GM12878 (cell line): Measurements from ENCODE around the gene TFB1M. TPM values are rescaled to one million over a fixed set of nuclear protein-coding genes. Genes with fewer than 3 reads are reported as not detected.

ENCODE experiments used
- ATAC-seq: fragments of 200-7000 bp; cut with Tn5 transposase; 3 replicates; pipeline ENCODE4 v1.9.1; 2020; ENCODE audit warnings: mild to moderate bottlenecking, moderate library complexity
- BruUV-seq: library from RNA; stranded (reverse); fragments of 400-500 nt; replicated peaks from 2 replicates; lab custom pipeline; 2021; lab: Mats Ljungman, UMichigan
- CTCF ChIA-PET: fragments of 300-600 bp; sonication (Branson Sonifier 250); formaldehyde crosslinking; extraction: SDS; loops from one replicate; lab custom pipeline; 2021; ENCODE audit warnings: inconsistent platforms; lab: Yijun Ruan, JAX
- POLR2A ChIA-PET: fragments of 350-600 bp; formaldehyde crosslinking; extraction: SDS; loops from one replicate; lab custom pipeline; 2021; ENCODE audit warnings: inconsistent platforms; lab: Charles Lee
- RAD21 ChIA-PET: fragments of 300-600 bp; sonication (Branson Sonifier 250); formaldehyde crosslinking; loops from one replicate; lab custom pipeline; 2023; ENCODE audit warnings: antibody characterized with exemption; ENCODE audit not compliant: unreplicated experiment; lab: Charles Lee
- SMC1A ChIA-PET: fragments of 300-600 bp; sonication (Branson Sonifier 250); formaldehyde crosslinking; loops from one replicate; lab custom pipeline; 2023; ENCODE audit not compliant: unreplicated experiment, uncharacterized antibody; lab: Charles Lee
- DNase-seq: peaks from one replicate; pipeline ENCODE4 v3.0.0-alpha.2; 2011; ENCODE audit warnings: low read depth, low spot score
- FAIRE-seq: peaks from 3 replicates; lab custom pipeline; 2011; peaks lifted over from hg19 to GRCh38; lab: Jason Lieb, UNC
- H2AFZ ChIP-seq: 2 replicates; pipeline ENCODE4 v1.6.0; 2011; ENCODE audit warnings: low read depth, low read length, control low read depth; ENCODE audit not compliant: control insufficient read depth
- H3K27ac ChIP-seq: 2 replicates; pipeline ENCODE4 v1.5.1; 2011; ENCODE audit warnings: control low read depth; ENCODE audit not compliant: control insufficient read depth, insufficient read depth
- H3K27me3 ChIP-seq, 2 experiments: replicated peaks in 1 of 2; 2 replicates each; pipeline versions ENCODE4 v1.6.0 to v1.6.1; 2011; ENCODE audit warnings: low read length in 1 of 2; ENCODE audit not compliant: control insufficient read depth in 2 of 2, insufficient read depth in 2 of 2
- H3K36me3 ChIP-seq, 2 experiments: 2 replicates each; pipeline ENCODE4 v1.5.1; 2011; ENCODE audit warnings: low read length in 1 of 2; ENCODE audit not compliant: control insufficient read depth in 2 of 2, insufficient read depth in 2 of 2
- H3K4me1 ChIP-seq: 2 replicates; pipeline ENCODE4 v1.6.1; 2011; ENCODE audit warnings: mild to moderate bottlenecking, low read length, moderate library complexity, mixed read lengths; ENCODE audit not compliant: control insufficient read depth, insufficient read depth
- H3K4me2 ChIP-seq: 2 replicates; pipeline ENCODE4 v1.6.0; 2011; ENCODE audit warnings: control low read depth; ENCODE audit not compliant: control insufficient read depth, insufficient read depth
- H3K4me3 ChIP-seq: fragments of 200-600 bp; sonication (generic); 2 replicates; pipeline ENCODE4 v1.5.1; 2016
- H3K79me2 ChIP-seq: 2 replicates; pipeline ENCODE4 v1.6.0; 2011; ENCODE audit warnings: low read length; ENCODE audit not compliant: control insufficient read depth, insufficient read depth
- H3K9ac ChIP-seq: 2 replicates; pipeline ENCODE4 v1.8.0; 2011; ENCODE audit warnings: low read length, control low read depth, mixed read lengths; ENCODE audit not compliant: control insufficient read depth, insufficient read depth
- H3K9me3 ChIP-seq: replicated peaks from 3 replicates; pipeline ENCODE4 v1.5.1; 2011; ENCODE audit warnings: mild to moderate bottlenecking, low read length; ENCODE audit not compliant: control insufficient read depth, insufficient read depth
- H4K20me1 ChIP-seq: 2 replicates; pipeline ENCODE4 v1.6.0; 2011; ENCODE audit not compliant: control insufficient read depth, insufficient read depth
- ATF7 ChIP-seq: fragments of 450-650 bp; IDR thresholded peaks from 2 replicates; pipeline ENCODE4 v1.6.1; 2016; ENCODE audit warnings: low read depth, mild to moderate bottlenecking
- CEBPB ChIP-seq, 2 experiments: fragments of 150-350 bp in 1 of 2; IDR thresholded peaks; 2 replicates each; pipeline ENCODE4 v1.6.1; 2012 to 2014; ENCODE audit warnings: low read depth in 2 of 2, low read length in 2 of 2, borderline replicate concordance in 1 of 2, inconsistent platforms in 1 of 2
- NFYA ChIP-seq: IDR thresholded peaks from 2 replicates; pipeline ENCODE4 v1.6.1; 2011; ENCODE audit warnings: low read depth, mild to moderate bottlenecking, low read length, improper control_type of control experiment, borderline replicate concordance
- PAX8 ChIP-seq: fragments of 450-650 bp; IDR thresholded peaks from 2 replicates; pipeline ENCODE4 v1.6.1; 2017; ENCODE audit warnings: mild to moderate bottlenecking, moderate library complexity
- PBX3 ChIP-seq: IDR thresholded peaks from 2 replicates; pipeline ENCODE4 v1.6.1; 2011; ENCODE audit warnings: mild to moderate bottlenecking, low read depth, low read length, moderate library complexity; ENCODE audit not compliant: insufficient replicate concordance
- SPI1 ChIP-seq: IDR thresholded peaks from 2 replicates; pipeline ENCODE4 v1.6.1; 2011; ENCODE audit warnings: low read depth, mild to moderate bottlenecking, low read length, moderate library complexity, borderline replicate concordance; ENCODE audit not compliant: insufficient read depth
- SREBF1 ChIP-seq: IDR thresholded peaks from 2 replicates; pipeline ENCODE4 v1.6.1; 2012; ENCODE audit warnings: mild to moderate bottlenecking, low read length
- TARDBP ChIP-seq: IDR thresholded peaks from 2 replicates; pipeline ENCODE4 v1.6.1; 2016; ENCODE audit warnings: borderline replicate concordance
- YY1 ChIP-seq: IDR thresholded peaks from 2 replicates; pipeline ENCODE4 v1.6.1; 2011; ENCODE audit warnings: low read depth, mild to moderate bottlenecking, low read length
- WGBS: methylation state at CpG from one replicate; pipeline ENCODE4 v1.1.6; 2016; ENCODE audit warnings: low lambda C conversion rate; ENCODE audit not compliant: insufficient replicate concordance, insufficient coverage; ENCODE audit errors: missing lambda C conversion rate; 5-methylcytosine and 5-hydroxymethylcytosine counted together
- in situ Hi-C: fragments of 300-500 bp; cut with MboI; formaldehyde crosslinking; loops from 9 replicates; pipeline ENCODE4 v1.14.3; 2018; ENCODE audit warnings: mixed read lengths
- intact Hi-C: fragments of 100-400 bp; cut with micrococcal nuclease; formaldehyde crosslinking; loops from one replicate; pipeline ENCODE4 v1.14.2; 2022; ENCODE audit not compliant: unreplicated experiment
- polyA plus RNA-seq, 11 experiments: library from polyadenylated mRNA; depleted of rRNA in 4 of 11; unstranded in 6 of 11; stranded (reverse) in 5 of 11; fragments of >200 nt; fragmentation: Nextera tagmentation in 4 of 11; fragmentation: Illumina TruSeq in 1 of 11; extraction: Ambion mirVana in 4 of 11; extraction: Trizol in 1 of 11; gene quantifications; 1 replicate in 1 of 11; 2 replicates in 10 of 11; pipeline versions ENCODE4 v1.2.1 to v1.2.3, GENCODE V29; 2011 to 2016; ENCODE audit warnings: inconsistent platforms in 2 of 11, missing spikeins in 2 of 11, low read depth in 1 of 11
- total RNA-seq, 4 experiments: library from RNA; depleted of rRNA in 3 of 4; stranded (reverse); fragments of >200 nt in 3 of 4; fragmentation: Illumina TruSeq in 1 of 4; extraction: Trizol in 1 of 4; gene quantifications; 2 replicates each; pipeline versions ENCODE4 v1.2.1 to v1.2.3, GENCODE V29; 2013 to 2021
- TF ChIP-seq, protein P1 (sequence below): fragments of 450-650 bp; IDR thresholded peaks from 2 replicates; pipeline ENCODE4 v1.6.1; 2017; ENCODE audit warnings: mild to moderate bottlenecking
- TF ChIP-seq, protein P2 (sequence below): fragments of 150-350 bp; IDR thresholded peaks from 2 replicates; pipeline ENCODE4 v1.6.1; 2014; ENCODE audit warnings: mild to moderate bottlenecking, low read depth, low read length

TFB1M gene
- total and polyA plus RNA-seq, 10 of the 15 experiments (the other 5 are each of a cell fraction or from before 2014, with no cell fraction given) = 29.9 to 117 (median 41.3) TPM

DNA sequence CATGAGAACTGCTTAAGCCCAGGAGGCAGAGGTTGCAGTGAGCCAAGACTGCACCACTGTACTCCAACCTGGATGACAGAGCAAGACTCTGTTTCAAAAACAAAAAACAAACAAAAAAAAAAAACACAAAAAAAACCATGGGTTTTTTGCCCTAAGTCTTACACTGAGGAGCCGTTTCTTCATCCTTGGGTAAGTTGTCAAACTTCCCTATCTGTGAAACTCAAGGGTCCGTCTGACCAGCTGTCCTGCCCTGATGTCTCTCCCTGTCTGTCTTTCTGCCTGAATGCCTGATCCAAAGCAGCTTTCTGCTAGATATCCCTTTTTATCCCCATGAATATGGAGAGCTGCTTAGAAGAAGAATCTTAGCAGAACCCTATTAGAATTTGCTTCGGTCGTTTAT lies 91.8 kb downstream of the TFB1M start:
- Histone ChIP-seq H3K9ac (no peak overlapping the region), H3K4me3 (no peak overlapping the region), H3K36me3 (no peaks in the 10 kb centered on the region; a peak in 2 of 4 replicates), H3K27me3 (no peaks in the 10 kb centered on the region), H2AFZ (no peak overlapping the region), H3K79me2 (no peaks in the 10 kb centered on the region; the same call in 1 of the 2 replicates), H3K27ac (no peak overlapping the region), H3K4me1 (peaks cover 15% of the 10 kb centered on the region), H3K4me2 (no peak overlapping the region), H3K9me3 (no peaks in the 10 kb centered on the region), H4K20me1 (no peaks in the 10 kb centered on the region; the same call in 1 of the 2 replicates)
- intact Hi-C loops = no loop called here
- ATAC-seq = no peak
- DNase-seq = no peak
- FAIRE-seq = no peak
- WGBS = 84% methylated on average over 4 of the region's 4 CpGs
- ChIA-PET SMC1A (interaction anchor here (0.7 to 4.3 kb wide), 15 partner anchors 9 to 50 kb away, joined by 3 to 23 read pairs (median 5); no protein-coding TSS in a partner anchor), RAD21 (interaction anchor here (1.9 to 3.2 kb wide), 4 partner anchors 21 to 51 kb away, joined by 6 to 17 read pairs (median 12); no protein-coding TSS in a partner anchor), CTCF (interaction anchor here (1.1 to 3.8 kb wide), 7 partner anchors 8 to 354 kb away, joined by 3 to 23 read pairs (median 6); no protein-coding TSS in a partner anchor), POLR2A (interaction anchor here (1.1 to 2.5 kb wide), 3 partner anchors 10 to 40 kb away, joined by 4 to 19 read pairs (median 5); no protein-coding TSS in a partner anchor)
- no TSS peak for BruUV-seq
- TF ChIP-seq, protein P1, sequence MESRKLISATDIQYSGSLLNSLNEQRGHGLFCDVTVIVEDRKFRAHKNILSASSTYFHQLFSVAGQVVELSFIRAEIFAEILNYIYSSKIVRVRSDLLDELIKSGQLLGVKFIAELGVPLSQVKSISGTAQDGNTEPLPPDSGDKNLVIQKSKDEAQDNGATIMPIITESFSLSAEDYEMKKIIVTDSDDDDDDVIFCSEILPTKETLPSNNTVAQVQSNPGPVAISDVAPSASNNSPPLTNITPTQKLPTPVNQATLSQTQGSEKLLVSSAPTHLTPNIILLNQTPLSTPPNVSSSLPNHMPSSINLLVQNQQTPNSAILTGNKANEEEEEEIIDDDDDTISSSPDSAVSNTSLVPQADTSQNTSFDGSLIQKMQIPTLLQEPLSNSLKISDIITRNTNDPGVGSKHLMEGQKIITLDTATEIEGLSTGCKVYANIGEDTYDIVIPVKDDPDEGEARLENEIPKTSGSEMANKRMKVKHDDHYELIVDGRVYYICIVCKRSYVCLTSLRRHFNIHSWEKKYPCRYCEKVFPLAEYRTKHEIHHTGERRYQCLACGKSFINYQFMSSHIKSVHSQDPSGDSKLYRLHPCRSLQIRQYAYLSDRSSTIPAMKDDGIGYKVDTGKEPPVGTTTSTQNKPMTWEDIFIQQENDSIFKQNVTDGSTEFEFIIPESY = no peak
- in situ Hi-C loops = no loop called here

DNA sequence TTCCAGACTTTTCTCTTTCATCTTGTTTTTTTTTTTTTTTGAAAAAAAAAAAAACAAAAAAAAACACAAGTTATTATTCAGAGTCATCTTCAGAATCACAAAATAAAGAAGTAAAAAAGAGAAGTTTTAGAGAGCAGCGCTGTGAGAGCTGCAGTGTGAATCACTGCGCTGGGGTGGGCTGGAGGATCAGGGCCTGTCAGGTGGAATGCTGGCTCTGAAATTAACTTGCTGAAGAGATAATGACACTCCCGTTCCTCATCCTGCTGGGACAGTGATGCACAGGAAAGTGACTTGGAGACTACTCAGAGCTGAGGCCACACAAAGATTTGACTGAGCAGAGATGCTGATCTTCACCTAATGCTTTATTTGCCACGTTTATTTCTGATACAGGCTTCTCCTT lies 93.2 kb downstream of the TFB1M start:
- ATAC-seq (no peak), FAIRE-seq (no peak), DNase-seq (no peak)
- in situ Hi-C loops = no loop called here
- intact Hi-C loops = no loop called here
- H3K9me3 ChIP-seq = no peaks in the 10 kb centered on the region
- no peak overlapping the region for H3K27ac ChIP-seq
- ChIA-PET RAD21 (interaction anchor here (1.4 kb wide), 1 partner anchor 43 kb away, joined by 3 read pairs; no protein-coding TSS in a partner anchor), POLR2A (no interaction called here), SMC1A (no interaction called here), CTCF (interaction anchor here (0.8 kb wide), 1 partner anchor 27 kb away, joined by 3 read pairs; no protein-coding TSS in a partner anchor)
- 75% methylated on average over 4 of the region's 4 CpGs for WGBS
- H3K27me3 ChIP-seq = no peaks in the 10 kb centered on the region
- no peaks in the 10 kb centered on the region; a peak in 2 of 4 replicates for H3K36me3 ChIP-seq
- no TSS peak for BruUV-seq
- H3K9ac ChIP-seq = no peak overlapping the region
- no peak overlapping the region for H2AFZ ChIP-seq
- no peaks in the 10 kb centered on the region; the same call in 1 of the 2 replicates for H4K20me1 ChIP-seq
- H3K79me2 ChIP-seq = no peaks in the 10 kb centered on the region; the same call in 1 of the 2 replicates
- no peak overlapping the region for H3K4me2 ChIP-seq
- H3K4me1 ChIP-seq = peaks cover 15% of the 10 kb centered on the region
- no peak overlapping the region for H3K4me3 ChIP-seq
- no peak for TF ChIP-seq PAX8
- TF ChIP-seq NFYA = no peak
- no peak for TF ChIP-seq SPI1
- no peak for TF ChIP-seq ATF7
- TF ChIP-seq YY1 = no peak
- no peak for TF ChIP-seq PBX3
- TF ChIP-seq TARDBP = no peak
- TF ChIP-seq CEBPB (IDR thresholded peaks at IDR 0.05; ENCODE audit: borderline replicate concordance in 1 of 2, low read depth in 2 of 2, low read length in 2 of 2) = no peak
- no peak for TF ChIP-seq SREBF1
- TF ChIP-seq, protein P2, sequence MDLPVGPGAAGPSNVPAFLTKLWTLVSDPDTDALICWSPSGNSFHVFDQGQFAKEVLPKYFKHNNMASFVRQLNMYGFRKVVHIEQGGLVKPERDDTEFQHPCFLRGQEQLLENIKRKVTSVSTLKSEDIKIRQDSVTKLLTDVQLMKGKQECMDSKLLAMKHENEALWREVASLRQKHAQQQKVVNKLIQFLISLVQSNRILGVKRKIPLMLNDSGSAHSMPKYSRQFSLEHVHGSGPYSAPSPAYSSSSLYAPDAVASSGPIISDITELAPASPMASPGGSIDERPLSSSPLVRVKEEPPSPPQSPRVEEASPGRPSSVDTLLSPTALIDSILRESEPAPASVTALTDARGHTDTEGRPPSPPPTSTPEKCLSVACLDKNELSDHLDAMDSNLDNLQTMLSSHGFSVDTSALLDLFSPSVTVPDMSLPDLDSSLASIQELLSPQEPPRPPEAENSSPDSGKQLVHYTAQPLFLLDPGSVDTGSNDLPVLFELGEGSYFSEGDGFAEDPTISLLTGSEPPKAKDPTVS = no peak
